HG03565 (cell line): Measurements from ENCODE around the gene ADAM33.

Experiments
- ATAC-seq: cut with Tn5 transposase; IDR thresholded peaks from one replicate; pipeline ENCODE4 v1.9.1; 2021; ENCODE audit warnings: mild to moderate bottlenecking, moderate library complexity; ENCODE audit not compliant: unreplicated experiment

ADAM33 gene, protein sequence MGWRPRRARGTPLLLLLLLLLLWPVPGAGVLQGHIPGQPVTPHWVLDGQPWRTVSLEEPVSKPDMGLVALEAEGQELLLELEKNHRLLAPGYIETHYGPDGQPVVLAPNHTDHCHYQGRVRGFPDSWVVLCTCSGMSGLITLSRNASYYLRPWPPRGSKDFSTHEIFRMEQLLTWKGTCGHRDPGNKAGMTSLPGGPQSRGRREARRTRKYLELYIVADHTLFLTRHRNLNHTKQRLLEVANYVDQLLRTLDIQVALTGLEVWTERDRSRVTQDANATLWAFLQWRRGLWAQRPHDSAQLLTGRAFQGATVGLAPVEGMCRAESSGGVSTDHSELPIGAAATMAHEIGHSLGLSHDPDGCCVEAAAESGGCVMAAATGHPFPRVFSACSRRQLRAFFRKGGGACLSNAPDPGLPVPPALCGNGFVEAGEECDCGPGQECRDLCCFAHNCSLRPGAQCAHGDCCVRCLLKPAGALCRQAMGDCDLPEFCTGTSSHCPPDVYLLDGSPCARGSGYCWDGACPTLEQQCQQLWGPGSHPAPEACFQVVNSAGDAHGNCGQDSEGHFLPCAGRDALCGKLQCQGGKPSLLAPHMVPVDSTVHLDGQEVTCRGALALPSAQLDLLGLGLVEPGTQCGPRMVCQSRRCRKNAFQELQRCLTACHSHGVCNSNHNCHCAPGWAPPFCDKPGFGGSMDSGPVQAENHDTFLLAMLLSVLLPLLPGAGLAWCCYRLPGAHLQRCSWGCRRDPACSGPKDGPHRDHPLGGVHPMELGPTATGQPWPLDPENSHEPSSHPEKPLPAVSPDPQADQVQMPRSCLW

DNA sequence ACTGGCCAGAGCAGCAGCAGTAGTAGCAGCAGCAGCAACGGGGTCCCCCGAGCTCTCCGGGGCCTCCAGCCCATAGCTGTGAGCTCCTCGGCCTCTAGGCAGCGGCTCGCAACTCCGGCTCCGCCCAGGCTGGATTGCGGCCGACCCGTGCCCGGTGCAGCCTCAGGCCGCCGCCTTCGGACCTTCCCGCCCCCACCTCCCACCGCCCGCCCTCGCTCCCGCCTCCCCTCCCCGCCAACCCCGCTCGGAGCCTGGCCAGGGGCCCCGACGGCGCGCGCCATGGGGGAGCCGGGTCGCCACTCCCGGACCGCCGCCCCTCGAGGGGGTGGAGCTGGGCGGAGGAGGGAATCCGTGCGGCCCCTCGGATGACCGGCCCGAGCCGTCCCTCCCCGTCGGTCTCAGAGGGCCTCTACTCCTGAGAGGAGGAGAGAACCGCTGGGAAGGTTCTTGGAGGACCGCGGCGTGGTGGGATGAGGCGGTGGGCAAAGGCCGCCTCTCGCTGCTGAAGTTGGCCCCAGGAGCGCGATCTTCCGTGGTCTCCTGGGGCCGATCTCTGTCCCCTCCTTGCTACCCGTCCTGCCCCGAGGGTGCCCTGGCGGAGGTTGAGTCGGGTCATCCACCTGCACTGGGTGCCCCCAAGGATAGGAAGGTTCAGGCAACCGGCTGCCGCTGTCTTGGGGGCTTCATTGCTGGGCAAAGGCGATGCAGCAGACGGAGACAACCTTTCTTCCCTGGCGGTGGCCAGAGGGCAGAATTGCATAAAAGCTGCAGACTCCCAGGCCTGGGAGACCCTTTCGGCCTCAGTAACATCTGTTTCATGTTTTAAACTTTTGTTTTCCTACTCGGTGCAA is at the start of gene ADAM33:
Gene ADAM33, minus strand, starts transcription at position 80 of the 851 bp plus-strand sequence. Its CDS starts 6 bp downstream, at position 74.
- no peak for ATAC-seq

DNA sequence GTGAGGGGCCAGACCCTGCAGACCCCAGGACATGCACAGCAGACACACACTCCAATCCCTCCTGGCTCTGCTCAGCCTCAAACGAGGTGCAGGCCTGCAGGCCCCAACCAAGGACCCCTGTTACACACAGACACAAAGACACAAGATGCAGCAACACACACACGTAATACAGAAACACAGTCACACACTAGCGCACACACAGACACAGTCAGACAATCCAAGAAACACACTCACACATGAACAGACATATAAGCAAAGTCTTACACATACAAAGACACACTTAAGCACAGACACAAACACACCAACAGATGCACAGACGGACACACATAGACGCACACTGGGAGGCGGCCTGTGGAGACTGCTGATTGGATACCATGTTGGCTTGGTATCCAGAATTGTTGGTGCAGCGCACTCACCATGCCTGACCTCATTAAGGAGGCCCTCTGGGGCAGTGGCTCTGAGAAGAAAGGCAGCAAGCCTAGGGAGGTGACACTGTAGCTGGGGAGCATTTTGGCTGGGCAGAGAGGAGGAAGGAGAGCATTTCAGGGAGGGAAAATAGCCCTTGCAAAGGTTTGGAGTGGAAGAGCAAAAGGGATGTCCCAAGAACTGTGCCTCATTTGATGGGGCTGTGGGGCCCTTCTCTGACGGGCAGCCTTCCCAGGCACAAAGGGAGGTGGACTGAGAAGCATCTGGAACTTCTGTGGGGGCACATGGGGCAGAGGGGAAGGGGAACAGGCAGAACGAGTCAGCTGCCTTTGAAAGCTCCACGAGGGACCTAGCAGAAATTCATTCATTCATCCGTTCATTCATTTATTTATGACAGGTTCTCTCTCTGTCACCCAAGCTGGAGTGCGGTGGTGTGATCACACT is 49.2 kb upstream of the ADAM33 start:
- no peak for ATAC-seq

DNA sequence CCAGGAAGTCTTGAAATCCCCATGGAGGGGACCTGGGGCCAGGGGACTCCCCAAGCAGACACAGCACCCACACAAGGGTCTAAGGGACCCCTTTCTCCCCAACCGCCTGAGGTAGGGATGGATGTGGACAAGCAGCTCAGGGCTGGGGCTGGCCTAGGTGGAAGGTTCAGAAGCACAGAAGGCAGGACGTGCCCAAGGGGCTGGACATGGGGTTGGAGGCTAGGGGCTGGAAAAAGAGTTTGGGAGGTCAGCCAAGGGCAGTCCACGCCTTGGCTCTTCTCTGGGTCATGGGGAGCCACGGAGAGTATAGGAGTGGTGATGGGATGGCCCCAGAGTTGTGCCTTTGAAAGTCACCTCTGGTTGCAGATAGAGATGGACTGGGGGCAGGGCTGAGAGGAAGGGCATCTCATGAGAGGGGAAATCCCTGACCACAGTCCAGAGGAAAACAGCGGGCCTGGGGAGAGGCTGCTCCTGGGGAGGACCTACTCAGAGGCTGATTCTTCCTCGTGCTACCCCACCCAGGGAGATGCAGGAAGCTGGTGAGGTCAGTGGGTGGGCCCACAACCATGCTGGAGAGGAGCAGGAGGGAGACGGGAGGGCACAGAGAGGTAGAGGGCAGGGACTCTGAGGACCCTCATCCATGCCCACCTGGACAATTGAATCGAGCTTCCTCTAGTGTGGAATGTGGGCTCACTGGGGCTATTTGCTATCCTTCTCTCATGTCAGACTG is 48.2 kb upstream of the ADAM33 start:
- no peak for ATAC-seq

DNA sequence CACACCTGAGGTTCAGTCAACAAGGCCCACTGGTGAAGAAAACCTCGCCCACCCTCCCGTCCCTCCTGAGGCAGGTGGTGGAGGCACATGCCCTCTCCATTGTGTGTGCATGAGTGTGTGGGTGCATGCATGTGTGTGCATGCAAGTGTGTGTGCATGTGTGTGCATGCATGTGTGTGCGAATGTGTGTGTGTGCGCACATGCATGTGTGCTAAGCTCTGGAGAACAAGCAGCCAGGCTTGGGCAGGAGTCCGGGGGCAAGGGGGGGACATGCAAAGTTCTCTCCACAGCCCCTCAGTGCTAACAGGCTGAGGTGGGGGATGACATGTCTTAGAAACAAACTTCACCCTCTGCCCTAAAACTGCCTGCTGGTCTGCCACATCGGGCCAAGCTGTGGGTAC is 47.6 kb upstream of the ADAM33 start:
- ATAC-seq = no peak

DNA sequence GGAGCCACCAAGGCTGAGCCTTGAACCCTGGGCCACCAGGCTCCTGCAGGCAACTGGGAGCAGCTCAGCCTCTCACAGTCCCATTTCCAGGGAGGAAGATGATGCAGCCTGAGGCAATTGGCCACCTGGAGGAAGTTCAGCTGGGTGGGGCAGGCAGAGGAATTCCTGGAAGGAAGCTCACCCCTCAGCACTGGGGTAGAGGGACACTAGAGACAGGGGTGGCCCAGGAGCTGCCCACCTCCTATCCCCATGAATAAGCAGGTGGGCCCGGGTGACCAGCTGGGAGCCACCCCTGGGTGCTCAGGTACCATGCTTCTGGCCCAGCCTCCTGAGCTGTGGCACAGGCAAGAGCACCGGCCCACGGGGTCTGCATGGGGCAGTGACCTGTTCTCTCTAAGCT is 47.1 kb upstream of the ADAM33 start:
- no peak for ATAC-seq

DNA sequence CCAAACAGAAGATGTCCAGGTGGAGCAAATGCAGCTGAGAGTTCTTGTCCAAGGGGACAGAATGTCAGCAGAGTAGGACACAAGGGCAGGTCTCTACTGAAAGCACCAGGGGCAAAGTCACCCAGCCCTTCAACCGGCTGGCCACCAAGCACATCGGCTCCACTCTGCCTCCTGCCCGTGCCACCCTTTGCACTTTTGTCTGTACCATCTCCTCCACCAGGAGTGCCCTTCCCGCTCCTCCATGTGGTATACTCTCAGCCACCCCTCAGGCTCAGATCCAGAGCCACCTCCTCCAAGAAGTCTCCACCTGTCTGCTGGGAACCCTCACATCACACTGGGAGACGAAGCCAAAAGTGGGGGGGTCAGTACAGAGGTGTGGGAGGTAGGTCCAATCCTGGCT is 46.5 kb upstream of the ADAM33 start:
- no peak for ATAC-seq

DNA sequence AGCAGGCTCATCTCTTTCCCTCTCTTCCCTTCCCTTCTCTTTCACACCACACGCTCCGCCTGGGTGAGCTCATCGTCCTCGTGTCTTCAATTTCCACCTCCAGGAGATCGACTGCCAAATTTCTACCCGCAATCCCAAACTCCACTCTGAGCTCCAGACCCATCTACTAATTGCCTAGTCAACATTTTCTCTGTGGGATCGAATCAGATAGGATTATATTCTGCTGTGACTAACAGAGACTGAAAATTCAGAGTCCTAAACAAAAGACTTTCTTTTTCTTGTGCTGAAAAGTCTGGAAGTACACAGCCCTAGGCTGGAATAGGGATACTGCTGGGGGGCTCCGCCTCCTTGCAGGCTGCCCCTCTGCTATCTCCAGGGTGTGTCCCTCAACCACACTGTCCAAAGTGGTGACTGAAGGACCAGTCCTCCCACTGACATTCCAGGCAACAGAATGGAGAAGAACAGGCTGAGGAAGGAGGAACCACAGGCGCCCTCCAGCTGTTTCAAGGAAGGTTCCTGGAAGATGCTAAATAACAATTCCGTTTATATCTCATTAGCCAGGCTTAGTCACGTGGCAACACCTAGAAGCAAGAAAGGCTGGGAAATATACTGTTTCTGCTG is 45.7 kb upstream of the ADAM33 start:
- ATAC-seq = no peak

DNA sequence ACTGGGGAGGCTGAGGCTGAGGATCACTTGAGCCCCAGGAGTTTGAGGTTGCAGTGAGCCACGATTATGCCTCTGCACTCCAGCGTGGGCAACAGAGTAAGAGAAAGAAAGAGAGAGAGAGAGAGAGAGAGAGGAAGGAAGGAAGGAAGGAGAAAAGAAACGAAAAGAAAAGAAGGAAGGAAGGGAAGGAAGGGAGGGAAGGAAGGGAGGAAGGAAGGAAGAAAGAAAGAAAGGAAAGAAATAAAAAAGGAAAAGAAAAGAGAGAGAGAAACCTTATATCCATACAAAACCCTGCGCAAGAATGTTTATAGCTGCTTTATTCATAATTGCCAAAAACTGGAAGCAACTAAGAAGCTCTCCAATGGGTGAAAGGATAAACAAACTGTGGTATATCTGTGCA is 42.5 kb upstream of the ADAM33 start:
- ATAC-seq = no peak

DNA sequence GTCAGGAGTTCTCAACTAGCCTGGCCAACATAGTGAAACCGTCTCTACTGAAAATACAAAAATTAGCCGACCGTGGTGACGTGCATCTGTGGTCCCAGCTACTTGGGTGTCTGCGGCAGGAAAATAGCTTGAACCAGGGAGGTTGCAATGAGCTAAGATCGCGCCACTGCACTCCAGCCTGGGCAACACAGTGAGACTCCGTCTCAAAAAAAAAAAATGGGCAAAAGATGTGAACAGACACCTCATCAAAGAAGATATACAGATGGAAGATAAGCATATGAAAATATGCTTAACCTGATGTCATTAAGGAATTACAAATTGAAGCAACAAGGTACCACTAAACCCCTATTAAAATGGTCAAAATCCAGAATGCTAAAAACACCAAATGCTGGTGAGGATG is 41.5 kb upstream of the ADAM33 start:
- ATAC-seq = no peak

DNA sequence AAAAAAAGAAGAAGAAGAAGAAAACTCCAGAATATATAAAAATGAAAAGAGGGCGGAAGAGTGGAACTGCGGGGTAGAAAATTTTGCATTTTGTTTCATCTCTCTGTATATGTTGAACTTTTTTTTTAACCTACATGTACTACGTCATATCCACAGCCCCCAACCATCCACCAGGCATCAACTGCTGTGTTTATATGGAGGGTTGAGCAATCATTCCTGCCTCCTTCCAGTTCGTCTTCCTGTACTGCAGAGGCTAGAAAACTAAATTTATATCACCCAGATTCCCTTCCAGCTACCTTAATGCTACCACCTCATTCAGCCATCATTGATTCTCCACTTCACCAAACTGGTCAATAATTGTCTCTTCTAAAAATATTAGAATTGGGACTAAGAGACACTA is 40.1 kb upstream of the ADAM33 start:
- ATAC-seq = no peak

DNA sequence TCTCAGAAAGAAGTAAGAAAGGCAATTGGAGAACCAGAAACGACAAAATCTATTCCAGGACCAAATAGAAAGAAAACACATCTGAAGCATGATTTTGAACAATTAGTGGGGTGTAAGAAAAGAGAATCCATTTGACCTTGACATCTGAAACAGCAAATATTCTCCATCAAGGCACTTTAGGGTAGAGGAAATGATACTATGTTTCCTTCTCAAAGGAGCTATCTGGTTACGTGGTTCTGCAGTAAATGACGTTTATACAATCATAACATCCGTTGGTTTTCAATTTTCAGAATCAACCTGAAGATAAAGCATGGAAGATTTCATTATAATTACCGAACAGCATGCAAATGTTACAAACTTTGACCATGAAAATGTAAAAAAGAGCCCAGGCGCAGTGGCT is 38.8 kb upstream of the ADAM33 start:
- no peak for ATAC-seq

DNA sequence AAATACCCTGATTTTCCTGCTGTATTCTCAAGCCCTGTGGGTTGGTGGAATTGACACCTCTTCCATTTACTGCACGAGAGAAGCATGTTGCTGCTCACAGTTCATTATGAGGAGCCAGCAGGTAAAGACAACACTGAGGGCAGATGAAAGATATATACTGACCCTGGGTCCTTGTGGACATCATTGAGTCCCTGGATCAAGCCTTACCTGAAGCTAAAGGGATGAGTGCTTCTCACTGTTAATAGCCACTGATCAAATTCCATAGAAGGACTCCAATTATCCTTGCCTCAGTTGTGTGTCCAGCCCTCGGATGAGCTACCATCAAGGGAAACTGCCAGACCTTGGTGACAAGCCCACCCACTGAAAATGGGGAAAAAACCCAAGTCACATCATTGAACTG is 38.3 kb upstream of the ADAM33 start:
- no peak for ATAC-seq

DNA sequence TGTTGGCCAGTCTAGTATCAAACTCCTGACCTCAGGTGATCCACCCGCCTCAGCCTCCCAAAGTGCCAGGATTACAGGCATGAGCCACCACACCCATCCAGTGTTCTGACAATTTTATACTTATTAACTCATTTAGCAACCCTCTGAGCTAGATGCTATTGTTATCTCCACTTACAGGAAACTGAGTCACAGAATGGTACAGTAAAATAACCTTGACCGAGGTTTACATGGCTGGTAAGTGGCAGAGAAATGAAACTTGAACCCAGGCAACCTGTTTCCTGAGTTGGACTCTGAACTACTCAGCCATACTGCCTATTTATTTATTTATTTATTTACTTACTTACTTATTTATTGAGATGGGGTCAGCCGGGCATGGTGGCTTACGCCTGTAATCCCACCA is 37.2 kb upstream of the ADAM33 start:
- no peak for ATAC-seq

DNA sequence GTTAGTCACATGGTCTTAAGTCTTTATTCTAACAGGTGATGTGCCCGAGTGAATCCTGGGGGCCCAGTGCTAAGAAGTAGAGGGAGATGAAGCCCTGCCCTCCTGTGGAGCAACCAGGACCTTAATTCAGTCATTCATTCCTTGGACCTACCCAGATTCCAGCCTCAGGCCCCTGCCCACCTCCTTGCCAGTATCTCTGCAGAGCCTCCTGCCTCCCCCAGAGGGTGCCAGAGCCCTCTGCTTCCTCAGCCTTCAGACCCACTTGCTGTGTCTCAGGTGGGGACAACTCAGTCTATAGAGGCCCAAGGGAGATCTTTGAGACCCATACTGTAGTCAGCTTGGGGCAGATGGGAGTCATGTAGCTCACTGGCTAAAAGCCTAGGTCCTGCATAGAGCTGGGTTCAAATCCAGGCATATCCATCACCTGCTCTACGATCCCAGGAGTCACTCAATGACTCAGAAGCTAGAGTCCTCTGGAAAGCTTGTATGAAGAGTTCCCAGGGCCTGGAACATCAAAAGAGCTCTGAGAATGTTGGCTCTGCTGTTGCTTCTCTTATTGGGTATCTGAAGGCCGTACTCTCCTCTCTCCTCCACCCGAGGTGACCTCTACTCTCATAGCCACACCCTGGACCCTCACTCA is 34.5 kb upstream of the ADAM33 start:
- ATAC-seq = no peak

DNA sequence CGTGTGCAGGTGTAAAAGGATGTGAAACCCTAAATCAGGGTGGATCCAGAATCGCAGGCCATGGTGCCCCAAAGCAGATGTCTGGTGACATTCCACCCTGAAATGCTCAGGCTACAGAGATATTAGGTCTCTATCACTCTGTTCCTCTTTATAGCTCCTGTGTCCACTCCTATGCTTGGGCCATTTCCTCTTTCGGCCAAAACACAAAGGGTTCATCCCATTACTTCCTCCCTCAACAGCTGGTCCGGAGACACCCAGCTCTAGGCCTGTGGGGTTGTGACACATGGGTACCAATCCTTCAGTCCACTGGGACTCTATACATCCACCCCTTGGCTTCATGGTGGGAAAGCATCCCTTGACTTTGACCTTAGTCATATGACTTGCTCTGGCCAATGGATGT is 32.3 kb upstream of the ADAM33 start:
- no peak for ATAC-seq

DNA sequence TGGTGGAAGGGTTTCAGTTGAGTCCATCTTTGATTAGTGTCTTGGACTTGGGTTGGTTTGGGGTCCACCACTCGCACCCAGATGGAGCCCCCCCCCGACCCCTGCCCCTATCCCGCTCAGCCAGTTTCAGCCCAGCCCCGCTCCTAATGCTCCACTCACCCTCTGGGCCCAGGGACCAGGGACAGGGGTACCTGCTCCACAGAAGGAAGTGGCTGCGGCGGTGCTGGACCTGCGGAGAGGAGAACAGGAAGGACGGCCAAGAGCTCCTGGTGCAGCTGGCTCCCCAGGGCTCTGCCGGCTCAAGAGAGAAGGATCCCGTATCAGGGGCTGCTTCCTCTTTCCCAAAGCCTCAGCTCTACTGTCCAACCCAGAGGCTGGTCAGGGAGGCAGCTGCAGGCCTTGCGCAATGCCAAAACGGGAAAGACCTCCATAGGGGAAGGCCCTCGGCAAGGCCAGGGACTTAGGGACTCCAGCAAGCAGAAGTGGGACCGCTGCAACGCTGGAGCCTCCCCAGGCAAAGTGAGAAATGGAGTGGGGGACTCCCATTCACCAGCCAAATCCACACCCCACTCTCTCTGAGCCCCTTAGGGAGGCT is 30.6 kb upstream of the ADAM33 start, which contains the start of gene SIGLEC1:
Gene SIGLEC1, minus strand, starts transcription at position 322 of the 595 bp plus-strand sequence. CDS start 5,472 bp downstream, outside the sequence.
- no peak for ATAC-seq

DNA sequence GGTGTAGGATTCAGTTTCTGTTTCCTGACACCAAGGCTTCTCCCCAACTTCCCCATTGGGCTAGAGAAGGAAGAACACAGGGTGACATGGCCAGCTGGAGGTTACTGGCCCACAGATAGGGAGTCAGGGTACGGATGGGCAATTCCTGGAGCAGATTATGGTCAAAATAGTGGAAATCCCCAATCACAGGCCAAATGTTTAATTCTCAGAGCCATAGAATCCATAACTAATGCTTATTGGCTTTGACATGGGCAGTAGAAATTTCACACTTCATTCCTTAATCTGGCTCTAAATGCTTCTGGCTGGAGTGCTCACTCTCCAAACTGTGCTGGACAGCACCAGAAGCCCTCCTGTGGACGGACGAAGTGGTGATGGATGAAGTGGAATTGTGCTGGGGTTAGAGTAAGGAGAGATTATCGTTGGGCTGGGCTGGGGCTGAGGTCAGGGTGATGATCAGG is 29.7 kb upstream of the ADAM33 start:
- ATAC-seq = no peak
